Breast epithelium (tissue), 3 donors: ENCODE measurements around the gene UPP2.

Experiments
- POLR2A ChIP-seq: fragments of 450-650 bp; IDR thresholded peaks from one replicate; pipeline ENCODE4 v1.6.1; 2016; ENCODE audit warnings: antibody characterized with exemption, mild to moderate bottlenecking, moderate library complexity
- POLR2AphosphoS5 ChIP-seq, 3 donors: sonication (generic); formaldehyde crosslinking; IDR thresholded peaks; one replicate each; pipeline ENCODE4 v1.6.1; 2017; ENCODE audit warnings: antibody characterized with exemption in 3 of 3
- TF ChIP-seq, protein P1 (sequence below), 3 donors: fragments of 450-650 bp; IDR thresholded peaks; one replicate each; pipeline ENCODE4 v1.5.1; 2016 to 2017; ENCODE audit warnings: antibody characterized with exemption in 3 of 3, mild to moderate bottlenecking in 3 of 3, moderate library complexity in 3 of 3

GRCh38 chr2:158113741-158114295 lies 12.1 kb downstream of the UPP2 start:
- TF ChIP-seq, protein P1, sequence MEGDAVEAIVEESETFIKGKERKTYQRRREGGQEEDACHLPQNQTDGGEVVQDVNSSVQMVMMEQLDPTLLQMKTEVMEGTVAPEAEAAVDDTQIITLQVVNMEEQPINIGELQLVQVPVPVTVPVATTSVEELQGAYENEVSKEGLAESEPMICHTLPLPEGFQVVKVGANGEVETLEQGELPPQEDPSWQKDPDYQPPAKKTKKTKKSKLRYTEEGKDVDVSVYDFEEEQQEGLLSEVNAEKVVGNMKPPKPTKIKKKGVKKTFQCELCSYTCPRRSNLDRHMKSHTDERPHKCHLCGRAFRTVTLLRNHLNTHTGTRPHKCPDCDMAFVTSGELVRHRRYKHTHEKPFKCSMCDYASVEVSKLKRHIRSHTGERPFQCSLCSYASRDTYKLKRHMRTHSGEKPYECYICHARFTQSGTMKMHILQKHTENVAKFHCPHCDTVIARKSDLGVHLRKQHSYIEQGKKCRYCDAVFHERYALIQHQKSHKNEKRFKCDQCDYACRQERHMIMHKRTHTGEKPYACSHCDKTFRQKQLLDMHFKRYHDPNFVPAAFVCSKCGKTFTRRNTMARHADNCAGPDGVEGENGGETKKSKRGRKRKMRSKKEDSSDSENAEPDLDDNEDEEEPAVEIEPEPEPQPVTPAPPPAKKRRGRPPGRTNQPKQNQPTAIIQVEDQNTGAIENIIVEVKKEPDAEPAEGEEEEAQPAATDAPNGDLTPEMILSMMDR (IDR thresholded peaks at IDR 0.05): no peak
- TF ChIP-seq POLR2A: no peak
- TF ChIP-seq POLR2AphosphoS5 (IDR thresholded peaks at IDR 0.05): no peak
